NB4 (cell line): ENCODE results near the gene PLXNC1.

Source experiments
- DNase-seq: peaks from one replicate; pipeline ENCODE4 v3.0.0; 2010; ENCODE audit warnings: low read depth
- H3K4me3 ChIP-seq: one replicate; pipeline ENCODE4 v1.5.1; 2011; ENCODE audit warnings: mild to moderate bottlenecking, low read depth, low read length, moderate library complexity
- MYC ChIP-seq: IDR thresholded peaks from 2 replicates; pipeline ENCODE4 v1.6.1; 2011; ENCODE audit warnings: low read depth, low read length
- POLR2A ChIP-seq: IDR thresholded peaks from 2 replicates; pipeline ENCODE4 v1.6.1; 2011; ENCODE audit warnings: mild to moderate bottlenecking; ENCODE audit not compliant: insufficient read length; ENCODE audit errors: extremely low read depth
- TF ChIP-seq, protein P1 (sequence below): IDR thresholded peaks from one replicate; pipeline ENCODE4 v1.5.1; 2012; ENCODE audit warnings: low read depth, low read length
- TF ChIP-seq, protein P2 (sequence below): IDR thresholded peaks from 2 replicates; pipeline ENCODE4 v1.6.1; 2011; ENCODE audit warnings: low read depth, low read length

PLXNC1 gene

DNA sequence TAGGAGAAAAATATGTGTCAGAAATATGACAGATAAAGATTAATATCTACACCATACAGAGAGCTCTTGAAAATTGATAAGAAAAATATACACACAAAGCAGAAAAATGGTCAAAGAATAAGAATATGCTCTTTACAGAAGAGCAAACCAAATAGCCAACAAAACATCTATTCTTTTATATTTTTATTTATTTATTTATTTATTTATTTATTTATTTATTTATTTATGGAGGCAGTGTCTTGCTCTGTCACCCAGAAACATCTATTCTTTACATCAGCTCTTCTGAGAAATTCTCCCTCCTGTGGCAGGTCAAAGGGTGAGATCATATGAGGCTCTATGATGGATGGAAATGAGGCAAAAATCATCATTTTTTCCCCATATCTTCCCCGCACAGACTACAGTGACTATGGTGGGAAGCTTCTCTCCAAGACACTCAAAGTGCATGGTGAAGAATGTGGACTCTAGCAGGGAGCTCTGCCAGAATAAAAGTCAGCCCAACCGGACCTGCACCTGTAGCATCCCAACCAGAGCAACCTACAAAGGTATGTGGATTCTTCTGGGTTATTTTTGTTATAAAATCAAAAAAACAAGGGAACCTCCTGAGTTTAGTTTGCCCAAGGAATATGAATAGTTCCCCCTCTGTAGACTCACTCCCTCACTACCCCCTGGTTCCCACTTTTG is 71.4 kb downstream of the PLXNC1 start:
- no peak for DNase-seq
- TF ChIP-seq, protein P1, sequence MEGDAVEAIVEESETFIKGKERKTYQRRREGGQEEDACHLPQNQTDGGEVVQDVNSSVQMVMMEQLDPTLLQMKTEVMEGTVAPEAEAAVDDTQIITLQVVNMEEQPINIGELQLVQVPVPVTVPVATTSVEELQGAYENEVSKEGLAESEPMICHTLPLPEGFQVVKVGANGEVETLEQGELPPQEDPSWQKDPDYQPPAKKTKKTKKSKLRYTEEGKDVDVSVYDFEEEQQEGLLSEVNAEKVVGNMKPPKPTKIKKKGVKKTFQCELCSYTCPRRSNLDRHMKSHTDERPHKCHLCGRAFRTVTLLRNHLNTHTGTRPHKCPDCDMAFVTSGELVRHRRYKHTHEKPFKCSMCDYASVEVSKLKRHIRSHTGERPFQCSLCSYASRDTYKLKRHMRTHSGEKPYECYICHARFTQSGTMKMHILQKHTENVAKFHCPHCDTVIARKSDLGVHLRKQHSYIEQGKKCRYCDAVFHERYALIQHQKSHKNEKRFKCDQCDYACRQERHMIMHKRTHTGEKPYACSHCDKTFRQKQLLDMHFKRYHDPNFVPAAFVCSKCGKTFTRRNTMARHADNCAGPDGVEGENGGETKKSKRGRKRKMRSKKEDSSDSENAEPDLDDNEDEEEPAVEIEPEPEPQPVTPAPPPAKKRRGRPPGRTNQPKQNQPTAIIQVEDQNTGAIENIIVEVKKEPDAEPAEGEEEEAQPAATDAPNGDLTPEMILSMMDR, result no peak
- TF ChIP-seq MYC, result no peak
- no peak overlapping the region for H3K4me3 ChIP-seq

DNA sequence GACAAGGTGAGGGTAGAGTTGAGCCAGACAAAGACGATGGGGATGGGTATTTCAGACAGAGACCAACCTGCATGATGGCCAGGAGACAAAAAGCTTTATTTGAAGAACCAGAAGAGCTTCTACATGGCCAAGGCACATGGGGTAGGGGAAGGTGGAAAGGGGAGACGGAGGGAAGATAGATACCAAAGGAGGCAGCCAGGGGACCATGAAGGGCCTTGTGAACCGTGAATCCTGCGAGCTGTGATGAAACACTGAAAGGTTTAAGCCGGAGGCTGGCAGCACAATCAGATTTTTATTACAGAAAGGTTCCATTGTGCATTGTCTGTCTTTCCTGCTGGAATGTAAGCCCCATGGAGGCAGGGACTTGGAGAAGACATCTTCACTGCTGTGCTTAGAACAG is 72.4 kb downstream of the PLXNC1 start:
- DNase-seq, result no peak
- no peak overlapping the region for H3K4me3 ChIP-seq
- TF ChIP-seq, protein P1, result no peak
- TF ChIP-seq MYC (no peak), POLR2A (no peak)
- TF ChIP-seq, protein P2, sequence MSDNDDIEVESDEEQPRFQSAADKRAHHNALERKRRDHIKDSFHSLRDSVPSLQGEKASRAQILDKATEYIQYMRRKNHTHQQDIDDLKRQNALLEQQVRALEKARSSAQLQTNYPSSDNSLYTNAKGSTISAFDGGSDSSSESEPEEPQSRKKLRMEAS, result no peak

DNA sequence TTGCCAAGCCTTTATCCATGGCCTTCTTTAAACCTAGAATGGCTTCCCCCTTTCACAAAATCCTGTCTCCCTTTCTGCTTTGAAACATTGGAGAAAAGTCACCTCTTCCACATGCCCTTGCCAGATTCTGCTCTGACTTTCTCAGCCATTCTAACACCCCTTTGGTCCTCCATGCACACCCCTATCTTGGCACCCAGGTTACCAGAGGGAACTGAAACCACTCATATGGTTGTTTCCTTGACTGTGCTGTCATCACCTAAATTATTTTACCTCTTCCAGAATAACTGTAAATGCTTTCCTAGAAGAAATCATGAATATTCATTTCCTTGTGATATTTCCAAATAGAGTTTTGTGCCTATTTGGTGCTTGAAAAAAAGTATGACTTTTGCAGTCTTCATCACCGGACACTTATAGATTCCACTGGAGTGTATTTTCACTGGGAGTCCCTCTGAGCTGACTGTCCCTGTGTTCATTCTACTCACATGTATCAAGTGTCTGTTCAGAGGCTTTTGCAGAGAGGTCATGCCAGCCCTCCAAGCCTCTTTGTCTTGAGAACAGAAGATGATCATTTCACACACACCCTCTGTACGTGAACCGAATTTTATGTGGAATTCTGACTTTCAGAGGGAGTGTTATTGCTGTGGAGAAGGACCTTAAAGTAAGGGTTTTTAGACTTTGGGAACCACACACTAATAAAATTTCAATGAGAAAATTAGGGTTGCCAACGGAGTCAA is 74.1 kb downstream of the PLXNC1 start:
- TF ChIP-seq, protein P2, result no peak
- TF ChIP-seq MYC, result no peak
- TF ChIP-seq, protein P1, result no peak
- no peak for TF ChIP-seq POLR2A
- no peak overlapping the region for H3K4me3 ChIP-seq
- no peak for DNase-seq

DNA sequence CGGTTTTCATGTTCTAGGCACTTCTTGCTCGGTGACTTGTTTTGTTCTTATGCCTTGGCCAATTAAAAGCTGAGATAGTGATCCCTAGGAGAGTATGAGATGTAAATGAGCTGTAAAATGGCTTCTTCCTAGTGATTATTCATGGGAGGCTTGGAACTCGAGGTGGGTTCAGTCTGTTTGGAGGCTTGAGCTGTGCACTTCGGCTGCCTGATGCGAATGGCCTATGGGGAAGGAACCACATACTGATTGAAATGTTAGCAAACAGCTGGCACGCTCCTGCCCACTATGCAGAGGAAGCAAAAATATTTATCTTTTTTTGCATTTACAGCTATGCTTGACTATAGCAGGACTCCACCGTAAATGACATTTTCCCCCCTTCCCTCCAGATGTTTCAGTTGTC is 75.5 kb downstream of the PLXNC1 start:
- no peak overlapping the region for H3K4me3 ChIP-seq
- TF ChIP-seq POLR2A (no peak), MYC (no peak)
- TF ChIP-seq, protein P2, result no peak
- TF ChIP-seq, protein P1, result no peak
- no peak for DNase-seq

DNA sequence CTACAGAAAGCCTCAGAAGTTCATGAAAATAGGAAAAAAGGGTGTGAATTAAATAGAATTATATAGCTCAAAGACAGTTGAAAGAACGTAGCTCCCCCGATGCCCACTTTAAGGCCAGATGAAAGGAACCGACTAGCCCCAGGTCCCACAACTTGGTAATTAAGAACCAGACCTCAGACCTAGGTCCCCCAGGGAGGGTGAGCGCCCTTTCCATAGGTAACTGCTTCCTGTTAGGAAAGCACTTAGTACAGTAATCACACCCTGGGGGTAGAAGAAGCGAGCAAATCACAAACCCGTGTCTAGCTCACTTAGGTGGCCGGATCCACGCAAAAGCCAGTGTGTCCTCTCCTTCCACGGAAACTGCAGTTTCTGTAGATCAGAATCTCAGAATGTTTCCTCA is 77.1 kb downstream of the PLXNC1 start:
- DNase-seq, result no peak
- TF ChIP-seq, protein P1, result no peak
- TF ChIP-seq MYC, result no peak
- TF ChIP-seq, protein P2, result no peak
- TF ChIP-seq POLR2A, result no peak
- no peak overlapping the region for H3K4me3 ChIP-seq
